Activated CD4-positive, alpha-beta T cell treated with anti-CD3 and anti-CD28 coated beads, Interleukin-2, Interleukin-6, amounts not matched to agents 100 ng/mL and 50 ng/mL, durations not matched to agents 16 hours and 8 hours (primary cell): Measurements from ENCODE around the gene GNA12.
A peak's percentile ranks its signal among the peaks of the same experiment; 100 is the strongest.

ENCODE experiments used
- DNase-seq: peaks from one replicate; pipeline ENCODE4 v3.0.0-alpha.2; 2020

Gene GNA12

GRCh38 chr7:2834748-2835441 is 9.2 kb downstream of the GNA12 start:
- no peak for DNase-seq

GRCh38 chr7:2833083-2833910 is 10.8 kb downstream of the GNA12 start:
- no peak for DNase-seq

GRCh38 chr7:2832461-2832860 is 11.6 kb downstream of the GNA12 start:
- DNase-seq: no peak

- no peak for DNase-seq
These were observed 13.3 kb downstream of the GNA12 start for GRCh38 chr7:2830609-2831376.

- DNase-seq: no peak
These were observed 15.1 kb downstream of the GNA12 start for GRCh38 chr7:2829040-2829439.

GRCh38 chr7:2826771-2827170 is 17.3 kb downstream of the GNA12 start:
- no peak for DNase-seq

- DNase-seq: no peak
These were observed 18.4 kb downstream of the GNA12 start for GRCh38 chr7:2825559-2826227.

GRCh38 chr7:2824678-2825461 is 19.2 kb downstream of the GNA12 start:
- DNase-seq: no peak

- no peak for DNase-seq
These were observed 20.0 kb downstream of the GNA12 start for GRCh38 chr7:2824026-2824677.

- DNase-seq: no peak
These were observed 21.0 kb downstream of the GNA12 start for GRCh38 chr7:2823130-2823529.

- no peak for DNase-seq
These were observed 22.1 kb downstream of the GNA12 start for GRCh38 chr7:2821842-2822507.

GRCh38 chr7:2821161-2821841 is 22.8 kb downstream of the GNA12 start:
- no peak for DNase-seq

GRCh38 chr7:2820508-2820934 is 23.6 kb downstream of the GNA12 start:
- DNase-seq: no peak

- DNase-seq: no peak
These were observed 24.1 kb downstream of the GNA12 start for GRCh38 chr7:2819954-2820397.

GRCh38 chr7:2819161-2819953 is 24.8 kb downstream of the GNA12 start:
- DNase-seq: peak; percentile 17

- no peak for DNase-seq
These were observed 25.5 kb downstream of the GNA12 start for GRCh38 chr7:2818653-2819052.

- no peak for DNase-seq
These were observed 26.0 kb downstream of the GNA12 start for GRCh38 chr7:2818121-2818520.

GRCh38 chr7:2817456-2817855 is 26.7 kb downstream of the GNA12 start:
- DNase-seq: no peak

- no peak for DNase-seq
These were observed 28.2 kb downstream of the GNA12 start for GRCh38 chr7:2815875-2816245.
